Natural killer cell (primary cell): ENCODE results near the gene MAVS. TPM values are rescaled to one million over a fixed set of nuclear protein-coding genes. Genes with fewer than 3 reads are reported as not detected.
A peak's percentile ranks its signal among the peaks of the same experiment; 100 is the strongest.

Source experiments
- ATAC-seq, 3 donors: fragments of 150-1000 bp in 2 of 3; fragments of 200-7000 bp in 1 of 3; cut with Tn5 transposase; 1 replicate in 1 of 3; 2 replicates in 2 of 3; pipeline ENCODE4 v1.10.0; 2021; ENCODE audit warnings: mild to moderate bottlenecking in 2 of 3, moderate library complexity in 2 of 3
- DNase-seq, 2 donors: peaks; one replicate each; pipeline versions ENCODE4 v3.0.0 to v3.0.0-alpha.2; 2013 to 2021; ENCODE audit warnings: mixed read lengths in 1 of 2
- H3K27ac ChIP-seq: one replicate; pipeline ENCODE4 v1.5.1; 2013; ENCODE audit warnings: mild to moderate bottlenecking, low read length
- H3K27me3 ChIP-seq: one replicate; pipeline ENCODE4 v1.6.1; 2013; ENCODE audit warnings: low read length; ENCODE audit not compliant: control insufficient read depth, insufficient read depth
- H3K36me3 ChIP-seq: one replicate; pipeline ENCODE4 v1.6.1; 2013; ENCODE audit warnings: low read length; ENCODE audit not compliant: control insufficient read depth, insufficient read depth
- H3K4me1 ChIP-seq: one replicate; pipeline ENCODE4 v1.6.1; 2013; ENCODE audit warnings: low read length; ENCODE audit not compliant: control insufficient read depth, insufficient read depth
- H3K4me3 ChIP-seq: one replicate; pipeline ENCODE4 v1.5.1; 2013; ENCODE audit warnings: low read length
- H3K9me3 ChIP-seq: one replicate; pipeline ENCODE4 v1.6.1; 2013; ENCODE audit warnings: low read length; ENCODE audit not compliant: control insufficient read depth, insufficient read depth
- H3K27ac Mint-ChIP-seq, 2 donors: one replicate each; pipeline ENCODE4 v1.8.0; 2022; ENCODE audit warnings: mild to moderate bottlenecking in 2 of 2, mixed read lengths in 2 of 2, moderate library complexity in 1 of 2
- H3K27me3 Mint-ChIP-seq, 2 donors: one replicate each; pipeline ENCODE4 v1.8.0; 2022; ENCODE audit warnings: low read depth in 2 of 2, mixed read lengths in 2 of 2
- H3K36me3 Mint-ChIP-seq: one replicate; pipeline ENCODE4 v1.8.0; 2022; ENCODE audit warnings: mixed read lengths
- H3K4me1 Mint-ChIP-seq, 2 donors: one replicate each; pipeline ENCODE4 v1.8.0; 2022; ENCODE audit warnings: mixed read lengths in 2 of 2
- H3K4me3 Mint-ChIP-seq: one replicate; pipeline ENCODE4 v1.8.0; 2022; ENCODE audit warnings: mild to moderate bottlenecking, moderate library complexity, mixed read lengths
- H3K9me3 Mint-ChIP-seq, 2 donors: one replicate each; pipeline ENCODE4 v1.8.0; 2022; ENCODE audit warnings: mixed read lengths in 2 of 2
- WGBS: methylation state at CpG from one replicate; pipeline ENCODE4 v1.1.7; 2013; ENCODE audit warnings: missing lambda C conversion rate; ENCODE audit not compliant: insufficient coverage; 5-methylcytosine and 5-hydroxymethylcytosine counted together
- intact Hi-C: fragments of 100-400 bp; cut with micrococcal nuclease; formaldehyde crosslinking; loops from one replicate; pipeline ENCODE4 v1.14.2; 2022
- total RNA-seq, 4 donors: library from RNA; stranded (reverse); fragments of 120-200 nt in 1 of 4; gene quantifications; one replicate each; pipeline versions ENCODE4 v1.2.3 to v1.2.4, GENCODE V29; 2013 to 2022
- TF ChIP-seq, protein P1 (sequence below): fragments of 200-600 bp; IDR thresholded peaks from one replicate; pipeline ENCODE4 v1.8.0; 2022; ENCODE audit warnings: antibody characterized with exemption

The MAVS gene
- total RNA-seq, 3 donors from 2014 or later (not counting 1 experiment from before 2014, with no cell fraction given) = 23.1 to 30.8 (median 26.4) TPM

DNA sequence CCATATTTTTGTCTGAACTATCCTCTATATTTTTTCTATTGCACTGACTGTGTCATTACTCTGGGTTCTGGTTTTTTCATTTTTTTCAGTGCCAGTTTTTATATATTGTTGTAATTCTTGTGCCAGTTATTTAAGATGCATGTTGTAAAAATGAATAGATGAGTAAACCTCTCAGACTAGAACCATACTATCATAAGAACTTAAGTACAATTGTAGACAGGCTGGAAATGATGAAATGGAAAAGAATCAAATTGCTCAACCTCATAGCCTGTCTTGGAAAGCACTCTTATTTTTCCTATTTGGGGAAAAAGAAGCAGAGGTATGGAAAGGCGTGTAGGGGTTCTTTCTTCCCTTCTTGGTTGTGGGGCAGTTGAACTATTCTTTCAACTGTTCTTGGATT, 72.7 kb downstream of the MAVS start:
- Mint-ChIP-seq H3K4me3 (no peak overlapping the region), H3K9me3 (no peaks in the 10 kb centered on the region), H3K4me1 (peaks cover 46 to 53% of the 10 kb centered on the region in 2 donors), H3K27ac (no peak overlapping the region), H3K27me3 (no peaks in the 10 kb centered on the region), H3K36me3 (peaks cover 8% of the 10 kb centered on the region)
- intact Hi-C loops = no loop called here
- H3K27ac ChIP-seq = no peak overlapping the region
- ATAC-seq (no peak), DNase-seq (no peak)
- H3K4me3 ChIP-seq = no peak overlapping the region
- H3K9me3 ChIP-seq = no peaks in the 10 kb centered on the region
- H3K4me1 ChIP-seq = peaks cover 13% of the 10 kb centered on the region
- 100% methylated on average over 1 of the region's 1 CpG for WGBS
- no peaks in the 10 kb centered on the region for H3K27me3 ChIP-seq
- peaks cover 78% of the 10 kb centered on the region for H3K36me3 ChIP-seq
- TF ChIP-seq, protein P1, sequence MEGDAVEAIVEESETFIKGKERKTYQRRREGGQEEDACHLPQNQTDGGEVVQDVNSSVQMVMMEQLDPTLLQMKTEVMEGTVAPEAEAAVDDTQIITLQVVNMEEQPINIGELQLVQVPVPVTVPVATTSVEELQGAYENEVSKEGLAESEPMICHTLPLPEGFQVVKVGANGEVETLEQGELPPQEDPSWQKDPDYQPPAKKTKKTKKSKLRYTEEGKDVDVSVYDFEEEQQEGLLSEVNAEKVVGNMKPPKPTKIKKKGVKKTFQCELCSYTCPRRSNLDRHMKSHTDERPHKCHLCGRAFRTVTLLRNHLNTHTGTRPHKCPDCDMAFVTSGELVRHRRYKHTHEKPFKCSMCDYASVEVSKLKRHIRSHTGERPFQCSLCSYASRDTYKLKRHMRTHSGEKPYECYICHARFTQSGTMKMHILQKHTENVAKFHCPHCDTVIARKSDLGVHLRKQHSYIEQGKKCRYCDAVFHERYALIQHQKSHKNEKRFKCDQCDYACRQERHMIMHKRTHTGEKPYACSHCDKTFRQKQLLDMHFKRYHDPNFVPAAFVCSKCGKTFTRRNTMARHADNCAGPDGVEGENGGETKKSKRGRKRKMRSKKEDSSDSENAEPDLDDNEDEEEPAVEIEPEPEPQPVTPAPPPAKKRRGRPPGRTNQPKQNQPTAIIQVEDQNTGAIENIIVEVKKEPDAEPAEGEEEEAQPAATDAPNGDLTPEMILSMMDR = no peak

DNA sequence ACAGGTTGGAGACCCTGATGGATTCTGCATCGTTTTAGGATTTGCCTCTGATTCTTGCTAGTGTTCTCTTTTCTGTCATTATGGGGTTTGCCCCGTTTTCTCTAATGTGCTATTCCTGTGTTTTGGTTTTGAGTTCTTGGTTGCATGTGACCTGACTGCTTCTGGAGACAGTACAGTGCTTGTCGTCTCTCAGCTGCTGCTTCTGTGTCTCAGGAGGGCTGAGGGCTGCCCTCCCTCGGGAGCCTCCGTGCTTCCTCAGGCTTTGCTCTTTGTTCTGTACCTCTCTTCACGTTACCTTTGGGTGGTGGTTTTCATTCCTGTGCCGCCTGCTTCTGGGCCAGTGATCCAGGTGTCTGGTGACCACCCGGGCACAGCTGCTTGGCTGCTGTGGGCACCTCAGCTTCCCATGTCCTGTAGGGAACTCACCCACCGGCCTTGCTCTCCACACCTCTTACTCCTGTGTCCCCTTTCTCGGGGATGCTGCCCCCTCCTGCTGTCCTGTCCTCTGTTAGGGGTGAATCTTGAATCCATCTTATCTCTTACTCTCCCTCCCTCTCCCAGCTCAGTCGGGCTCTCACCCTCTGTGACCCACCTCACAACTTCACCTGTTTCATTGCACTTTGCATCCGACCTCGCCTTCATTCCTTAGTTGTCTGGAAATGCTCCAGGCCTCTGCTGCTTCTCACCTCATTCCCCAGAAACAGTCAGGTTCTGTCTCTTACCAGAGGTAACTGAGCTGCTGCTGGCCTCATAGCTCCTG, 75.8 kb downstream of the MAVS start:
- Histone ChIP-seq H3K4me3 (no peak overlapping the region), H3K36me3 (peaks cover 58% of the 10 kb centered on the region), H3K9me3 (no peaks in the 10 kb centered on the region), H3K27me3 (no peaks in the 10 kb centered on the region), H3K27ac (no peak overlapping the region), H3K4me1 (peaks cover 40% of the 10 kb centered on the region)
- H3K36me3 Mint-ChIP-seq = peaks cover 8% of the 10 kb centered on the region
- ATAC-seq (no peak), DNase-seq (no peak)
- intact Hi-C loops = no loop called here
- WGBS = 84% methylated on average over 13 of the region's 13 CpGs
- H3K4me1 Mint-ChIP-seq = peaks cover 59 to 61% of the 10 kb centered on the region in 2 donors
- no peaks in the 10 kb centered on the region for H3K9me3 Mint-ChIP-seq
- H3K4me3 Mint-ChIP-seq = no peak overlapping the region
- no peaks in the 10 kb centered on the region for H3K27me3 Mint-ChIP-seq
- TF ChIP-seq, protein P1 = no peak
- peak overlapping the region; percentile 75 to 88 for H3K27ac Mint-ChIP-seq

DNA sequence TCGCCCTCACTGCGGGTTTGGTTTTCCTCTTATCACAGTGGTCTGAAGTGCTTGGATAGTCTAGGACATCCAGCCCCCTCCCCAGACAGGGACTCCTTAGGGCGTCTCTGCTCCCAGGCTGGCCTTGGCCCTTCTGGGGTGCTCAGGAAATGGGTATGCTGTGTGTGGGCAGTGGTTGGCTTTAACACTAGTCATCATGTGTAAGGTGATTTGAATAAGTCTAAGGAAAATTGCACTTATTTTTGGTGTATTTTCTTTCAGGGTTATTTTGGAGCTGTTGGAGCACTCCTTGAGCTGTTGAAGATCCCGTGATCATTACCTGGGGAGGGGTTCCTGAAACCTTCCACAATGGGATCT, 76.3 kb downstream of the MAVS start:
- peaks cover 58% of the 10 kb centered on the region for H3K36me3 ChIP-seq
- H3K9me3 Mint-ChIP-seq = no peaks in the 10 kb centered on the region
- H3K4me3 ChIP-seq = no peak overlapping the region
- no peak overlapping the region for H3K4me3 Mint-ChIP-seq
- H3K27ac ChIP-seq = no peak overlapping the region
- ATAC-seq (no peak), DNase-seq (no peak)
- H3K36me3 Mint-ChIP-seq = peaks cover 8% of the 10 kb centered on the region
- H3K9me3 ChIP-seq = no peaks in the 10 kb centered on the region
- no peaks in the 10 kb centered on the region for H3K27me3 Mint-ChIP-seq
- TF ChIP-seq, protein P1 = no peak
- intact Hi-C loops = no loop called here
- H3K27ac Mint-ChIP-seq = peak overlapping the region; percentile 75 to 88
- peaks cover 45% of the 10 kb centered on the region for H3K4me1 ChIP-seq
- H3K4me1 Mint-ChIP-seq = peaks cover 65% of the 10 kb centered on the region in 2 donors
- 72% methylated on average over 4 of the region's 4 CpGs for WGBS
- H3K27me3 ChIP-seq = no peaks in the 10 kb centered on the region

DNA sequence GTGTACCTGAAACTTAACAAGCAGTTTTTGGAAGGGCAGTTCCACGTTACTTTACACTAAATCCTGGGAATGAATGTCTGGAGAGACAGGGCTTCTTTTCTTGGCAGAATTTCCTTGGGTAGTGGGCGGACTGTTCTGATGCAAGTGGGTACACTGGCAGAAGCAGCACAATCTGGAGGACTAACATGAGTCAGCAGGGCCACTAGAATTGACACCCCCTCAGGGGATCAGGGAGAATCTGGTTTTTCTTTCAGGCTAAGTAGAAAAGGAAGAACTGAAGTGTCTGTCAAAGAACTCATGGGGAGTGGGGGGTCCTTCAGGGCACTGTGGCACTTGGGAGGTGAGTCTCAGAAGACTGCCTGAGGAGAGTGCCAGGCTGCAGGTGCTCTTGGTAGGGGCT, 77.2 kb downstream of the MAVS start:
- Histone ChIP-seq H3K4me3 (no peak overlapping the region), H3K36me3 (peaks cover 51% of the 10 kb centered on the region), H3K9me3 (no peaks in the 10 kb centered on the region), H3K4me1 (peaks cover 46% of the 10 kb centered on the region), H3K27me3 (no peaks in the 10 kb centered on the region), H3K27ac (no peak overlapping the region)
- no peak for ATAC-seq
- no peak for DNase-seq
- Mint-ChIP-seq H3K4me1 (peaks cover 62 to 64% of the 10 kb centered on the region in 2 donors), H3K9me3 (no peaks in the 10 kb centered on the region), H3K36me3 (peaks cover 8% of the 10 kb centered on the region), H3K27ac (peak overlapping the region; percentile 75 to 88), H3K27me3 (no peaks in the 10 kb centered on the region), H3K4me3 (no peak overlapping the region)
- intact Hi-C loops = no loop called here
- WGBS = 91% methylated on average over 2 of the region's 2 CpGs
- TF ChIP-seq, protein P1 = no peak
